Activated naive CD8-positive, alpha-beta T cell treated with anti-CD3 and anti-CD28 coated beads, Interleukin-2, amount 50 U/mL, for 24 hours (primary cell): ENCODE results near the gene NPTX1.
"Not testable (repeated sequence)": the region's sequence is repeated elsewhere in the genome, so short reads cannot be mapped to it uniquely, and the experiment has no call there.

Source experiments
- ATAC-seq: fragments of 150-1000 bp; cut with Tn5 transposase; one replicate; pipeline ENCODE4 v1.10.0; 2021
- DNase-seq: peaks from one replicate; pipeline ENCODE4 v3.0.0; 2021
- H3K27ac Mint-ChIP-seq: one replicate; pipeline ENCODE4 v1.8.0; 2021; ENCODE audit warnings: mild to moderate bottlenecking, mixed read lengths
- H3K27me3 Mint-ChIP-seq: one replicate; pipeline ENCODE4 v1.8.0; 2021; ENCODE audit warnings: mixed read lengths
- H3K36me3 Mint-ChIP-seq: one replicate; pipeline ENCODE4 v1.8.0; 2021; ENCODE audit warnings: low read depth, mixed read lengths
- H3K4me1 Mint-ChIP-seq: one replicate; pipeline ENCODE4 v1.8.0; 2021; ENCODE audit warnings: mixed read lengths
- H3K4me3 Mint-ChIP-seq: one replicate; pipeline ENCODE4 v1.8.0; 2021; ENCODE audit warnings: mild to moderate bottlenecking, moderate library complexity, mixed read lengths
- H3K9me3 Mint-ChIP-seq: one replicate; pipeline ENCODE4 v1.8.0; 2021; ENCODE audit warnings: mixed read lengths

NPTX1 gene

GRCh38 chr17:80510772-80511171 is 34.4 kb upstream of the NPTX1 start:
- H3K4me3 Mint-ChIP-seq, result no peak overlapping the region
- no peaks in the 10 kb centered on the region for H3K36me3 Mint-ChIP-seq
- H3K27ac Mint-ChIP-seq, result no peak overlapping the region
- DNase-seq, result no peak
- no peaks in the 10 kb centered on the region for H3K9me3 Mint-ChIP-seq
- H3K27me3 Mint-ChIP-seq, result peaks cover 9% of the 10 kb centered on the region
- H3K4me1 Mint-ChIP-seq, result no peaks in the 10 kb centered on the region
- ATAC-seq, result no peak

- Mint-ChIP-seq H3K27me3 (peaks cover 10% of the 10 kb centered on the region), H3K9me3 (no peaks in the 10 kb centered on the region), H3K36me3 (no peaks in the 10 kb centered on the region), H3K27ac (no peak overlapping the region), H3K4me1 (no peaks in the 10 kb centered on the region), H3K4me3 (no peak overlapping the region)
- ATAC-seq (no peak), DNase-seq (no peak)
Measured at GRCh38 chr17:80510132-80510531, 33.7 kb upstream of the NPTX1 start.

DNA sequence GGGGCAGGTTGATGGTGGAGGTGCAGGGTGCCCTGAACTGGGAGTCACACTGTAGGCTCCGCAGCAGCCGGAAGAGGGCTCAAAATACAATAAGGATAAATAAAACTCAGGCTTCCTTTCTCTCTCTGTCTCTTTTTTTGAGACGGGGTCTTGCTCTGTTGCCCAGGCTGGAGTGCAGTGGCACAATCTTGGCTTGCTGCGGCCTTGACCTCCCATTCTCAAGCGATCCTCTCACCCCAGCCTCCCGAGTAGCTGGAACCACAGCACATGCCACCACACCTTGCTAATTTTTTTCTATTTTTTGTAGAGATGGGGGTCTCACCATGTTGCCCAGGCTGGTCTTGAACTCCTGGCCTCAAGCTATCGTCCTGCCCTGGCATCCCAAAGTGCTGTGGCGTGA is 32.9 kb upstream of the NPTX1 start:
- no peak overlapping the region for H3K27ac Mint-ChIP-seq
- peaks cover 11% of the 10 kb centered on the region for H3K27me3 Mint-ChIP-seq
- H3K4me1 Mint-ChIP-seq, result no peaks in the 10 kb centered on the region
- no peak overlapping the region for H3K4me3 Mint-ChIP-seq
- DNase-seq (no peak), ATAC-seq (no peak)
- no peaks in the 10 kb centered on the region for H3K36me3 Mint-ChIP-seq
- H3K9me3 Mint-ChIP-seq, result no peaks in the 10 kb centered on the region

GRCh38 chr17:80507965-80508364 is 31.6 kb upstream of the NPTX1 start:
- ATAC-seq, result no peak
- Mint-ChIP-seq H3K36me3 (no peaks in the 10 kb centered on the region), H3K4me3 (no peak overlapping the region), H3K27ac (no peak overlapping the region), H3K27me3 (peaks cover 12% of the 10 kb centered on the region), H3K4me1 (no peaks in the 10 kb centered on the region), H3K9me3 (no peaks in the 10 kb centered on the region)
- DNase-seq, result no peak

- H3K36me3 Mint-ChIP-seq, H3K4me1 Mint-ChIP-seq, DNase-seq, ATAC-seq, H3K9me3 Mint-ChIP-seq, H3K27ac Mint-ChIP-seq, H3K4me3 Mint-ChIP-seq: not testable (repeated sequence)
- H3K27me3 Mint-ChIP-seq, result peaks cover 16% of the 10 kb centered on the region
Measured at GRCh38 chr17:80507177-80507576, 30.8 kb upstream of the NPTX1 start.

GRCh38 chr17:80504686-80505413 is 28.4 kb upstream of the NPTX1 start:
- Mint-ChIP-seq H3K4me3 (no peak overlapping the region), H3K27me3 (peaks cover 16% of the 10 kb centered on the region)

GRCh38 chr17:80503921-80504320 is 27.5 kb upstream of the NPTX1 start:
- Mint-ChIP-seq H3K27ac (no peak overlapping the region), H3K36me3 (no peaks in the 10 kb centered on the region), H3K9me3 (no peaks in the 10 kb centered on the region), H3K27me3 (peaks cover 20% of the 10 kb centered on the region), H3K4me1 (no peaks in the 10 kb centered on the region), H3K4me3 (no peak overlapping the region)
- DNase-seq (no peak), ATAC-seq (no peak)

More at GRCh38 chr17:80504686-80505413, 28.4 kb upstream of the NPTX1 start:
- no peak for ATAC-seq
- Mint-ChIP-seq H3K4me1 (no peaks in the 10 kb centered on the region), H3K9me3 (no peaks in the 10 kb centered on the region), H3K36me3 (no peaks in the 10 kb centered on the region), H3K27ac (no peak overlapping the region)
- no peak for DNase-seq

DNA sequence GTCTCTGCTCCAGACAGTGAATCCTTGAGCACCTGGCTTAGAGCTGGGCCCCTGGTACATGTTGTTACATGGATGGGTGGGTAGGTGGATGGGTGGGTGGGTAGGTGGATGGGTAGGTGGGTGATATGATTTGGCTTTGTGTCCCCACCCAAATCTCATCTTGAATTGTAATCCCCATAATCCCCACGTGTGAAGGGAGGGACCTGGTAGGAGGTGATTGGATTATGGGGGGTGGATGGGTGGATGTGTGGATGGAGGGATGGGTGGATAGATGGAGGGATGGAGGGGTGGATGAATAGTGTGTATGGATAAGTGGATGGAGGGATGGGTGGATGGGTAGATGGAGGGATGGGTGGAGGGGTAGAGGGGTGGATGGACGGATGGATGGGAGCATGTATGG is 26.6 kb upstream of the NPTX1 start:
- DNase-seq, result no peak
- H3K9me3 Mint-ChIP-seq, result no peaks in the 10 kb centered on the region
- no peak overlapping the region for H3K4me3 Mint-ChIP-seq
- peaks cover 20% of the 10 kb centered on the region for H3K27me3 Mint-ChIP-seq
- H3K4me1 Mint-ChIP-seq, result no peaks in the 10 kb centered on the region
- no peak for ATAC-seq
- H3K36me3 Mint-ChIP-seq, result no peaks in the 10 kb centered on the region
- H3K27ac Mint-ChIP-seq, result no peak overlapping the region

- Mint-ChIP-seq H3K4me3 (no peak overlapping the region), H3K9me3 (no peaks in the 10 kb centered on the region), H3K27ac (no peak overlapping the region), H3K27me3 (peaks cover 22% of the 10 kb centered on the region), H3K4me1 (peaks cover 4% of the 10 kb centered on the region), H3K36me3 (no peaks in the 10 kb centered on the region)
- DNase-seq (no peak), ATAC-seq (no peak)
Measured at GRCh38 chr17:80502578-80502877, 26.1 kb upstream of the NPTX1 start.

- H3K4me1 Mint-ChIP-seq, result peaks cover 10% of the 10 kb centered on the region
Measured at GRCh38 chr17:80501741-80502577, 25.6 kb upstream of the NPTX1 start.

GRCh38 chr17:80499961-80500665 is 23.7 kb upstream of the NPTX1 start:
- Mint-ChIP-seq H3K27me3 (peaks cover 25% of the 10 kb centered on the region), H3K4me3 (no peak overlapping the region), H3K36me3 (no peaks in the 10 kb centered on the region), H3K4me1 (peaks cover 10% of the 10 kb centered on the region), H3K27ac (no peak overlapping the region), H3K9me3 (no peaks in the 10 kb centered on the region)
- no peak for ATAC-seq
- no peak for DNase-seq

More at GRCh38 chr17:80501741-80502577, 25.6 kb upstream of the NPTX1 start:
- ATAC-seq, result no peak
- DNase-seq, result no peak
- Mint-ChIP-seq H3K4me3 (no peak overlapping the region), H3K27me3 (peaks cover 26% of the 10 kb centered on the region), H3K36me3 (no peaks in the 10 kb centered on the region), H3K9me3 (no peaks in the 10 kb centered on the region), H3K27ac (no peak overlapping the region)

DNA sequence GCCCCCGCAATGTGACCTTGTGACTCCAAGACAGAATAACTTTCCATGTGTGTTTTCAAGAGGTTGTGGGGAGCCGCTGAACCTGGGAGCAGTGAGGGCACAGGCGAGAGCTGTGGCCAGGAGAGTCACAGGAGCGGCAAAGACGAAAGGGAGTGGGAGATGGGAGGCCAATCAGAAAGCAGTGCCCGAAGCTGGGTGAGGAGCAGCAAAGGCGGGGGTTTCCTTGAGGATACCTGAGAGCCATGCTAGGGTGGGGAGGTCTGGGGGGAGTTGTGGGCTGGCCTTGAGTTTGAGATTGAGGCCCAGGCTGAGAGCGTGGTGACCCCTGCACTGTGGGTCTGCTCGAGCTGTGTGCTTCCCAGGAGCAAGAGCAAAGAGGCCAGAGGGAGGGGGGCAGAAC is 23.2 kb upstream of the NPTX1 start:
- H3K27me3 Mint-ChIP-seq, result peaks cover 26% of the 10 kb centered on the region
- no peak overlapping the region for H3K27ac Mint-ChIP-seq
- no peaks in the 10 kb centered on the region for H3K9me3 Mint-ChIP-seq
- peaks cover 10% of the 10 kb centered on the region for H3K4me1 Mint-ChIP-seq
- H3K4me3 Mint-ChIP-seq, result no peak overlapping the region
- H3K36me3 Mint-ChIP-seq, result no peaks in the 10 kb centered on the region
- ATAC-seq, result no peak
- DNase-seq, result no peak

- DNase-seq, result no peak
- Mint-ChIP-seq H3K36me3 (no peaks in the 10 kb centered on the region), H3K9me3 (no peaks in the 10 kb centered on the region), H3K4me1 (peaks cover 10% of the 10 kb centered on the region), H3K4me3 (no peak overlapping the region), H3K27ac (no peak overlapping the region), H3K27me3 (peaks cover 24% of the 10 kb centered on the region)
- no peak for ATAC-seq
Measured at GRCh38 chr17:80498920-80499410, 22.6 kb upstream of the NPTX1 start.

GRCh38 chr17:80498242-80498919 is 22.0 kb upstream of the NPTX1 start:
- ATAC-seq, result no peak
- no peak for DNase-seq

More at GRCh38 chr17:80498242-80498919, 22.0 kb upstream of the NPTX1 start:
- no peak overlapping the region for H3K4me3 Mint-ChIP-seq
- H3K27ac Mint-ChIP-seq, result no peak overlapping the region
- peaks cover 22% of the 10 kb centered on the region for H3K27me3 Mint-ChIP-seq
- no peaks in the 10 kb centered on the region for H3K9me3 Mint-ChIP-seq
- peaks cover 10% of the 10 kb centered on the region for H3K4me1 Mint-ChIP-seq
- no peaks in the 10 kb centered on the region for H3K36me3 Mint-ChIP-seq
